DOHH2 (cell line): Measurements from ENCODE around the gene IL1R1.

Experiments used
- CTCF ChIP-seq: fragments of 200-600 bp; sonication (generic); IDR thresholded peaks from one replicate; pipeline ENCODE4 v1.5.1; 2014; ENCODE audit warnings: antibody characterized with exemption, mild to moderate bottlenecking, low read depth, low read length; ENCODE audit not compliant: poor library complexity, severe bottlenecking
- EZH2phosphoT487 ChIP-seq: fragments of 200-600 bp; sonication (generic); IDR thresholded peaks from 2 replicates; pipeline ENCODE4 v1.6.1; 2017; ENCODE audit warnings: borderline replicate concordance, mild to moderate bottlenecking, antibody characterized with exemption, low read length, moderate library complexity, mixed read lengths

- TF ChIP-seq EZH2phosphoT487 (no peak), CTCF (no peak)
These were observed 43.8 kb upstream of the IL1R1 start for GRCh38 chr2:102098756-102099155.
